GM12891 (cell line): ENCODE data around the gene USP50.
A peak's percentile ranks its signal among the peaks of the same experiment; 100 is the strongest.

Source experiments
- DNase-seq: peaks from one replicate; pipeline ENCODE4 v3.0.0; 2011; ENCODE audit warnings: low spot score; ENCODE audit not compliant: insufficient read length
- FAIRE-seq: peaks from 2 replicates; lab custom pipeline; 2011; peaks lifted over from hg19 to GRCh38; lab: Jason Lieb, UNC
- PAX5 ChIP-seq: IDR thresholded peaks from 2 replicates; pipeline ENCODE4 v1.6.1; 2011; ENCODE audit warnings: low read length, moderate library complexity, mild to moderate bottlenecking; ENCODE audit not compliant: insufficient read depth, severe bottlenecking
- POLR2A ChIP-seq: IDR thresholded peaks from 2 replicates; pipeline ENCODE4 v1.6.1; 2011; ENCODE audit warnings: low read depth, low read length, control low read depth
- POLR2AphosphoS5 ChIP-seq: IDR thresholded peaks from 2 replicates; pipeline ENCODE4 v1.6.1; 2011; ENCODE audit warnings: low read depth, low read length, control low read depth
- POU2F2 ChIP-seq: IDR thresholded peaks from 2 replicates; pipeline ENCODE4 v1.6.1; 2011; ENCODE audit warnings: low read depth, mild to moderate bottlenecking, control low read depth, low read length, moderate library complexity
- SPI1 ChIP-seq: IDR thresholded peaks from 2 replicates; pipeline ENCODE4 v1.6.1; 2011; ENCODE audit warnings: low read depth, low read length, control low read depth
- TAF1 ChIP-seq: IDR thresholded peaks from 2 replicates; pipeline ENCODE4 v1.6.1; 2011; ENCODE audit warnings: low read depth, low read length, control low read depth

The USP50 gene

DNA sequence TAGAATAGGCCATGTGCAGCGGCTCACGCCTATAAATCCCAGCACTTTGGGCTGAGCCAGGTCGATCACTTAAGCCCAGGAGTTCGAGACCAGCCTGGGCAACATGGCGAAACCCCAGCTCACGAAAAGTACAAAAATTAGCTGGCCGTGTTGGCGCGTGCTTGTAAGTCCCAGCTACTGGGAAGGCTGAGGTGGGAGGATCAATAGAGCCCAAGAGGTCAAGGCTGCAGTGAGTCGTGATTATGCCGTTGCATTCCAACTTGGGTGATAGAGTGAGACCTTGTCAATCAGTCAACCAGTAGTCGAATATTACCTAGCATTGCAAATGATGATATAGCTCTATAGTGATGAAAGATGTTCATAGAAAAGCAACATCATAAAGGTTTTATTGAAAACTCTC, 70.3 kb downstream of the USP50 start:
- no peak for TF ChIP-seq POLR2AphosphoS5
- TF ChIP-seq POU2F2 = no peak
- TF ChIP-seq TAF1 = no peak
- no peak for TF ChIP-seq PAX5
- TF ChIP-seq POLR2A = no peak
- TF ChIP-seq SPI1 = no peak
- DNase-seq (no peak), FAIRE-seq (no peak)

- FAIRE-seq = no peak
- no peak for DNase-seq
- TF ChIP-seq POLR2AphosphoS5 = no peak
- TF ChIP-seq POU2F2 = no peak
- TF ChIP-seq POLR2A = no peak
- no peak for TF ChIP-seq SPI1
Measured at GRCh38 chr15:50471072-50471471, 75.4 kb downstream of the USP50 start.

- no peak for TF ChIP-seq SPI1
- no peak for TF ChIP-seq TAF1
- no peak for TF ChIP-seq POLR2AphosphoS5
- TF ChIP-seq POLR2A = no peak
- no peak for TF ChIP-seq PAX5
- TF ChIP-seq POU2F2 = no peak
- DNase-seq = no peak
- no peak for FAIRE-seq
Measured at GRCh38 chr15:50463423-50464358, 82.8 kb downstream of the USP50 start.

- no peak for DNase-seq
- no peak for FAIRE-seq
- peak; percentile 74 for TF ChIP-seq SPI1
- TF ChIP-seq POU2F2 = no peak
Measured at GRCh38 chr15:50458348-50459112, 87.9 kb downstream of the USP50 start.

DNA sequence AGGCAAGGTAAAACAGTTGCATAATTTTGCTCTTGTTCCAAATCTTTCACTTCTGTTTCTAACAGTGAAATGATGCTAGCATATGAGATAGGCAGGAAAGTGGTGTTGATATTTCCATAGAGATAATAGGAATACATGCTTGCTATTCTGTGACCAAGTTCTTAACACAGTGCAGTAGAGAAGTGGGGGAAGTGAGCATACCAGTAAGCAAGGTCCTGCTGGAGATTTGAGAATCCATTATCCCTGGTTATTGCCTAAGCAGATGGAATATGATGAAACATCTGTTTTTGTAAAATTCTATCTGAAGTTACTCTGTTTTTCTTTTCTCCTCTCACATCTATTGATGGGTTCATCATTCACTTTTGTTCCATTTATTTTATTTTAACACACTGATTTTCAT, 93.5 kb downstream of the USP50 start:
- no peak for DNase-seq
- TF ChIP-seq POLR2A = no peak
- no peak for TF ChIP-seq SPI1
- TF ChIP-seq POU2F2 = no peak
- no peak for TF ChIP-seq POLR2AphosphoS5
- no peak for TF ChIP-seq TAF1
- TF ChIP-seq PAX5 = no peak
- no peak for FAIRE-seq
